H54 (cell line): ENCODE results near the gene MSN.
"Not testable (repeated sequence)": the region's sequence is repeated elsewhere in the genome, so short reads cannot be mapped to it uniquely, and the experiment has no call there.

Experiments used
- DNase-seq: peaks from one replicate; pipeline ENCODE4 v3.0.0; 2011; ENCODE audit warnings: low spot score, mixed read lengths; ENCODE audit not compliant: insufficient read length
- FAIRE-seq: peaks from 3 replicates; lab custom pipeline; 2011; peaks lifted over from hg19 to GRCh38; lab: Jason Lieb, UNC
- POLR2A ChIP-seq: IDR thresholded peaks from 2 replicates; pipeline ENCODE4 v1.6.1; 2011; ENCODE audit warnings: low read depth, mild to moderate bottlenecking, low read length

The MSN gene

DNA sequence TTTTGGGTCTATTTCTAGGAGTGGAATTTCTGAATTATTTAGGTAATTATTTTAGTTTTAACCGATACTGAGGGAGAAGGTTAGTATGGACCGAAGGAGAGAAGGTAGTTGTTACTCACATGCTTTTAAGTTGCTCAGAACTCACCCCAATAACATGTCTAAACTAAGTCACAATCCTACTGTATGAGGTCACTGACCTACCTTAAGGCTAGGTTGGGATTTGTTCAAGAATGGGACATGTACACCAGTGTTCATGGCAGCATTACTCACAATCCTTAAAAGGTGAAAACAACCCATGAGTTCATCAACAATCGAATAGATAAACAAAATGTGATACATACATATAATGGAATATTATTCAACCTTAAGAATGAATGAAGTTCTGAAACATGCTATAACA is 90.5 kb downstream of the MSN start:
- no peak for TF ChIP-seq POLR2A
- FAIRE-seq (no peak), DNase-seq (no peak)

DNA sequence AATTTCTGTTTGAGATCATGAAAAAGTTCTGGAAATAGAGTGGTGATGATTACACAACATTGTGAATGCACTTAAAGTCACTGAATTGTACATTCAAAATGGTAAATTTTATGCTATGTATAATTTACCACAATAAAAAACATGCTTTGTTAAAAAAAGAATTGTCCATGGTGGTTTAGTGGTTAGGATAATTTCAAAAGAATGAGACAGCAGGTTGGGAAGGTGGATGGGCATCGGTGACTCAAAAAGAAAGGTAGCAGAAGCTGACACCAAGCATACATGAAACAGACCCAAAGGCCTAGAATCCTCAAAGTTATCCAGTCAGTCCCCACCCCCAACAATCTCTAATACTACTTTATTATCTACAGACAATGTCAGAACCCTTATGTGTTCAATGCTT is 91.1 kb downstream of the MSN start:
- no peak for FAIRE-seq
- TF ChIP-seq POLR2A = no peak
- DNase-seq = no peak

DNA sequence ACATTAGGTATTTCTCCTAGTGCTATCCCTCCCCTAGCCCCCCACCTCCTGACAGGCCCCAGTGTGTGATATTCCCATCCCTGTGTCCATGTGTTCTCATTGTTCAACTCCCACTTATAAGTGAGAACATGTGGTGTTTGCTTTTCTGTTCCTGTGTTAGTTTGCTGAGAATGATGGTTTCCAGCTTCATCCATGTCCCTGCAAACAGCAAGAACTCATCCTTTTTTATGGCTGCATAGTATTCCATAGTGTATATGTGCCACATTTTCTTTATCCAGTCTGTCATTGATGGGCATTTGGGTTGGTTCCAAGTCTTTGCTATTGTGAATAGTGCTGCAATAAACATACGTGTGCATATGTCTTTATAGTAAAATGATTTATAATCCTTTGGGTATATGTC is 92.1 kb downstream of the MSN start:
- not testable (repeated sequence) for FAIRE-seq, DNase-seq

DNA sequence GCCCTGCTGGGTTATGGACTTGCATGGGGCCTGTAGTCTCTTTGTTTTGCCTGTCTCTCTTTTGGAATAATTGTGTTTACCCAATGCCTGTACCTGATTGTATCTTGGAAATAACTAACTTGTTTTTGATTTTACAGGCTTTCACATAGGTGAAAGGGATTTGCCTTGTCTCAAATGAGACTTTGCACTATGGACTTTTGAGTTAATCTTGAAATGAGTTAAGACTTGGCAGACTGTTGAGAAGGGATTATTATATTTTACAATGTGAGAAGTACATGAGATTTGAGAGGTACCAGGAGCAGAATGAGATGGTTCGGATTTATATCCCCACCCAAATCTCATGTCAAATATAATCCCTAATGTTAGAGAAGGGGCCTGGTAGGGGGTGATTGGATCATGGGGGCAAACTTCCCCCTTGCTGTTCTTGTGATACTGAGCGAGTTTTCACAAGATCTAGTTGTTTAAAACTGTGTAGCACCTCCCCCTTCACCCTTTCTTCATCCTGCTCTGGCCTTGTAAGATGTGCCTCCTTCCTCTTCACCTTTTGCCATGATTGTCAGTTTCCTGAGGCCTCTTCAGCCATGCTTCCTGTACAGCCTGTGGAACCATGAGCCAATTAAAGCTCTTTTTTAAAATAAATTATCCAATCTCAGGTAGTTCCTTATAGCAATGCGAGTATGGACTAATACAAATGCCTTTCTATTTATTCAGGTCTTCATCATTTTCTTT is 102.3 kb downstream of the MSN start:
- no peak for FAIRE-seq
- no peak for DNase-seq
- no peak for TF ChIP-seq POLR2A

DNA sequence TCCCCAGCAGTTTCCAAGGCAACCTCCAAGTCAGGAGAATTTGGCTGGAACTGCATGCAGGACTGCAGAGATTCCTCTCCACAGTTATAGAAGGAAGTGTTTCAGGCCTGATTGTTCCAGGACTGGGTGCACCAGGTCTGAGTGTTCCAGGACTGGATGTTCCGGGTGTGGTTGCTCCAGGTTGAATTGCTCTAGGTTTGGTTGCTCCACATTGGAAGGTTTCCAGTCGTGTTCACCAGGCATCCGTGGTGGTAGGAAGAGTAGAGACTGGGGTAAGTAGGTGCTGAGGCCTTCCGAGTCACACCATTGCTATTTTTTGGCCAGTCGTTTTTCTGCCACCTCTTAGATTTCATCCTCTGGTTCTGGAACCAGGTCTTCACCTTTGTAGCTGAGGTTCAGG is 105.4 kb downstream of the MSN start:
- FAIRE-seq (no peak), DNase-seq (no peak)
- no peak for TF ChIP-seq POLR2A

DNA sequence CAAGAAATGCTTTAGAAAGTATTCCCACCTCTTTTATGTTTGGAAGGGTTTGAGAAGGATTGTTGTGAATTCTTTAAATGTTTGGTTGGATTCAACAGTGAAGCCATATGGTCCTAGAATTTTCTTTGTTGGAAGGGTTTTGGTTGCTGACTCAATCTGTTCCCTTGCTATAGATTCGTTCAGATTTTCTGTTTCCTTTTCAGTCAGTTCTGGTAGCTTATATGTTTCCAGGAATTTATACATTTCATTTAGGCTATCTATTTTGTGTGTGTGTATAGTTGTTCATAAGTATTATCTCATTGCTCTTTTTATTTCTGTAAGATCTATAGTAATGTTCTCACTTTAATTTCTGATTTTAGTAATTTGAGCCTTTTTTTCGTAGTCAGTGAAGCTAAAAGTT is 114.4 kb downstream of the MSN start:
- FAIRE-seq = no peak
- DNase-seq = no peak
- TF ChIP-seq POLR2A = no peak

DNA sequence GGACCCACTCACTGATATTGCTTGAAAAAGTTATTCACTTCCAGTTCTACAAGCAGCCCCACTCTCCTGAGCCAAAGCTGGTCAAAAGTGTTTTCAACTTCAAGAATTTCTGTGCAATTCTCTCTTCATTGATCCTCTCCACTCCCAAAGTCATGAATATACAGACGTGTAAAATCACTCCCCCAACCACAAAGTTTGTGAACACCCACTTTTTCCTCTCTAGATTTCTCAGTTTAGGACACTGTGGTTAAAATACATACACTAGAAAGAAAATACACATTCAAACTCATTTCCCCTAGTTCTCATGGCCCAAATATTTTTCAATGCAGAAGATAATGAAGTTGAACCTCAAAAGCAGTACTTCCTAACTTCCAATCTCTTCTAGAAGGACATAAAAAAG is 116.3 kb downstream of the MSN start:
- DNase-seq (no peak), FAIRE-seq (no peak)
- no peak for TF ChIP-seq POLR2A
